Suprapubic skin (tissue), 3 donors: Measurements from ENCODE around the gene CENPX.
A peak's percentile ranks its signal among the peaks of the same experiment; 100 is the strongest.

Source experiments
- CTCF ChIP-seq, 2 donors: fragments of 200-600 bp in 1 of 2; fragments of 450-650 bp in 1 of 2; sonication (generic) in 1 of 2; IDR thresholded peaks; one replicate each; pipeline ENCODE4 v1.5.1; 2016 to 2019; ENCODE audit warnings: antibody characterized with exemption in 2 of 2, mild to moderate bottlenecking in 1 of 2, moderate library complexity in 1 of 2
- POLR2A ChIP-seq, 2 donors: fragments of 450-650 bp; IDR thresholded peaks; one replicate each; pipeline ENCODE4 v1.6.1; 2017; ENCODE audit warnings: antibody characterized with exemption in 2 of 2, mild to moderate bottlenecking in 2 of 2, moderate library complexity in 2 of 2

GRCh38 chr17:81977211-81977808 is 45.4 kb downstream of the CENPX start, which contains the start of gene ASPSCR1:
- TF ChIP-seq POLR2A (IDR thresholded peaks at IDR 0.05) (peak; percentile 55 to 60), CTCF (IDR thresholded peaks at IDR 0.05) (no peak)
